ENCODE data around the gene FLT3.
"Not testable (repeated sequence)": the region's sequence is repeated elsewhere in the genome, so short reads cannot be mapped to it uniquely, and the experiment has no call there.

FLT3 gene

GRCh38 chr13:28129911-28130693 lies 29.7 kb upstream of the FLT3 start:
- Histone ChIP-seq H3K9me3 (ENCODE audit: control insufficient read depth in 1 of 2, low read length in 2 of 2) (no peaks in the 10 kb centered on the region), H3K27ac (ENCODE audit: low read length) (no peak overlapping the region), H3K4me1 (ENCODE audit: control insufficient read depth in 1 of 2, insufficient read depth in 2 of 2, low read length in 2 of 2) (no peaks in the 10 kb centered on the region), H3K4me3 (ENCODE audit: low read depth in 1 of 2, low read length in 2 of 2) (no peak overlapping the region), H3K27me3 (ENCODE audit: low read depth, low read length) (no peaks in the 10 kb centered on the region), H3K36me3 (ENCODE audit: control insufficient read depth in 1 of 2, insufficient read depth in 2 of 2, low read length in 2 of 2) (no peaks in the 10 kb centered on the region)

DNA sequence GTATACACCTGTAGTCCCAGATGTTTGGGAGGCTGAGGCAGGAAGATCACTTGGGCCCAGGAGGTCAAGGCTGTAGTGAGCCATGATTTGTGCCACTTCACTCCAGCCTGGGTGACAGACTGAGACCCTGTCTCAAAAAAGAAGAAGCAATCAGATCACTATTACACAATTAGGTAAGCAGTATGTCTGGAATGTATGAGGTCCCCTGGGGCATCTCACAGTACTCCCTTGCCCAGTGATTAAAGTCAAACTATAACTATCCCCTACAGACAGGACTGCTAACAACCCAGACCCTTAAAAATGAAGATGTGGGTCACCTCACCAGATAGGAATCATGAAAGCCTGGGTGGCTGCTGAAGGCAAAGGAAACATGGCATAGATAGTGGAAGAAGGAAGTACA lies 28.6 kb upstream of the FLT3 start:
- Histone ChIP-seq H3K27ac (ENCODE audit: low read length) (no peak overlapping the region), H3K4me1 (ENCODE audit: control insufficient read depth in 1 of 2, insufficient read depth in 2 of 2, low read length in 2 of 2) (no peaks in the 10 kb centered on the region), H3K36me3 (ENCODE audit: control insufficient read depth in 1 of 2, insufficient read depth in 2 of 2, low read length in 2 of 2) (no peaks in the 10 kb centered on the region), H3K9me3 (ENCODE audit: control insufficient read depth in 1 of 2, low read length in 2 of 2) (no peaks in the 10 kb centered on the region), H3K4me3 (ENCODE audit: low read depth in 1 of 2, low read length in 2 of 2) (no peak overlapping the region), H3K27me3 (ENCODE audit: low read depth, low read length) (no peaks in the 10 kb centered on the region)

- Histone ChIP-seq H3K27ac (ENCODE audit: low read length) (no peak overlapping the region), H3K36me3 (ENCODE audit: control insufficient read depth in 1 of 2, insufficient read depth in 2 of 2, low read length in 2 of 2) (no peaks in the 10 kb centered on the region), H3K9me3 (ENCODE audit: control insufficient read depth in 1 of 2, low read length in 2 of 2) (no peaks in the 10 kb centered on the region), H3K4me1 (ENCODE audit: control insufficient read depth in 1 of 2, insufficient read depth in 2 of 2, low read length in 2 of 2) (no peaks in the 10 kb centered on the region), H3K27me3 (ENCODE audit: low read depth, low read length) (no peaks in the 10 kb centered on the region), H3K4me3 (ENCODE audit: low read depth in 1 of 2, low read length in 2 of 2) (no peak overlapping the region)
Measured at GRCh38 chr13:28128030-28128429, 27.7 kb upstream of the FLT3 start.

DNA sequence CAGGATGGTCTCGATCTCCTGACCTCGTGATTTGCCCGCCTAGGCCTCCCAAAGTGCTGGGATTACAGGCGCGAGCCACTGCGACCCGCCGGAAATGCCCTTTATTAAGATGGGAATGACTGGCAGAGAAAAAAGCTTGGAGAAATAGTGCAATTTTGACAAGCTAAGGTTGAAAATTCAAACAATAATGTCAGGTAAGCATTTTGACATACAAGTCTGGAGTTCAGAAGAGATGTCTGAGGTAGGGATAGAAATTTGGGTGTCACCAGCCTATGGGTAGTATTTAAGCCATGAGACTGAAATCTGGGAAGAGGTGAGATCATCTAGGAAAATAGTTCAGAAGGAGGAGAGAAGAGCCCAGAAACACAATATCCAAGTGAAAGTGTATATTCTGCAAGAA lies 20.8 kb upstream of the FLT3 start:
- H3K27ac ChIP-seq (ENCODE audit: low read length), result no peak overlapping the region
- H3K27me3 ChIP-seq (ENCODE audit: low read depth, low read length), result no peaks in the 10 kb centered on the region
- H3K36me3 ChIP-seq (ENCODE audit: control insufficient read depth in 1 of 2, insufficient read depth in 2 of 2, low read length in 2 of 2), result no peaks in the 10 kb centered on the region
- no peaks in the 10 kb centered on the region for H3K4me1 ChIP-seq (ENCODE audit: control insufficient read depth in 1 of 2, insufficient read depth in 2 of 2, low read length in 2 of 2)
- H3K4me3 ChIP-seq (ENCODE audit: low read depth in 1 of 2, low read length in 2 of 2), result no peak overlapping the region
- no peaks in the 10 kb centered on the region for H3K9me3 ChIP-seq (ENCODE audit: control insufficient read depth in 1 of 2, low read length in 2 of 2)

GRCh38 chr13:28120317-28120716 lies 19.9 kb upstream of the FLT3 start:
- no peaks in the 10 kb centered on the region for H3K9me3 ChIP-seq (ENCODE audit: control insufficient read depth in 1 of 2, low read length in 2 of 2)
- H3K4me1 ChIP-seq (ENCODE audit: control insufficient read depth in 1 of 2, insufficient read depth in 2 of 2, low read length in 2 of 2), result no peaks in the 10 kb centered on the region
- no peaks in the 10 kb centered on the region for H3K27me3 ChIP-seq (ENCODE audit: low read depth, low read length)
- H3K36me3 ChIP-seq (ENCODE audit: control insufficient read depth in 1 of 2, insufficient read depth in 2 of 2, low read length in 2 of 2), result no peaks in the 10 kb centered on the region
- no peak overlapping the region for H3K4me3 ChIP-seq (ENCODE audit: low read depth in 1 of 2, low read length in 2 of 2)
- H3K27ac ChIP-seq (ENCODE audit: low read length), result no peak overlapping the region

GRCh38 chr13:28117689-28118377 lies 17.5 kb upstream of the FLT3 start:
- Histone ChIP-seq H3K27me3 (ENCODE audit: low read depth, low read length) (no peaks in the 10 kb centered on the region), H3K9me3 (ENCODE audit: control insufficient read depth in 1 of 2, low read length in 2 of 2) (no peaks in the 10 kb centered on the region), H3K36me3 (ENCODE audit: control insufficient read depth in 1 of 2, insufficient read depth in 2 of 2, low read length in 2 of 2) (no peaks in the 10 kb centered on the region), H3K4me1 (ENCODE audit: control insufficient read depth in 1 of 2, insufficient read depth in 2 of 2, low read length in 2 of 2) (no peaks in the 10 kb centered on the region), H3K4me3 (ENCODE audit: low read depth in 1 of 2, low read length in 2 of 2) (no peak overlapping the region), H3K27ac (ENCODE audit: low read length) (no peak overlapping the region)

GRCh38 chr13:28116736-28117135 lies 16.4 kb upstream of the FLT3 start:
- Histone ChIP-seq H3K36me3 (ENCODE audit: control insufficient read depth in 1 of 2, insufficient read depth in 2 of 2, low read length in 2 of 2) (no peaks in the 10 kb centered on the region), H3K27ac (ENCODE audit: low read length) (no peak overlapping the region), H3K4me1 (ENCODE audit: control insufficient read depth in 1 of 2, insufficient read depth in 2 of 2, low read length in 2 of 2) (no peaks in the 10 kb centered on the region), H3K4me3 (ENCODE audit: low read depth in 1 of 2, low read length in 2 of 2) (no peak overlapping the region), H3K9me3 (ENCODE audit: control insufficient read depth in 1 of 2, low read length in 2 of 2) (no peaks in the 10 kb centered on the region), H3K27me3 (ENCODE audit: low read depth, low read length) (no peaks in the 10 kb centered on the region)

DNA sequence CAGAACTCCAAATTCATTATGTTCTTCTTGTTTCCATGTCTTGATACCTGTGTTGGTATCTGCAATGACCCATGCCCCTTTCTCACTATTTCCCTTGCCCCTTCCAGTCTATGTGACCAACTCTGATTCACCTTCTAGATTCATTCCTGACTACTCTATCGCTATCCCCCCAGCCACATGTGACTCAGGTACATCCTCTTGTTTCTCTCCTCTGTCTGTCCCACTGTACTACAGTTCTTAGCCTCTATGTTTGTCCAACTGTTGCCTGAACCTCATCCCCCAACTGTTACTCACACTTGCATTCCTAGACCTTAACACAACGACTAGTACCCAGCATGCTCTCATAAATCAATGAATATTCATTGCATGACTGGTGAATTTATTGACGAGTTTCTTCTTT lies 10.0 kb upstream of the FLT3 start:
- H3K36me3 ChIP-seq (ENCODE audit: control insufficient read depth in 1 of 2, insufficient read depth in 2 of 2, low read length in 2 of 2), result no peaks in the 10 kb centered on the region
- H3K9me3 ChIP-seq (ENCODE audit: control insufficient read depth in 1 of 2, low read length in 2 of 2), result no peaks in the 10 kb centered on the region
- no peak overlapping the region for H3K27ac ChIP-seq (ENCODE audit: low read length)
- H3K4me1 ChIP-seq (ENCODE audit: control insufficient read depth in 1 of 2, insufficient read depth in 2 of 2, low read length in 2 of 2), result no peaks in the 10 kb centered on the region
- no peak overlapping the region for H3K4me3 ChIP-seq (ENCODE audit: low read depth in 1 of 2, low read length in 2 of 2)
- no peaks in the 10 kb centered on the region for H3K27me3 ChIP-seq (ENCODE audit: low read depth, low read length)

GRCh38 chr13:28106976-28107375 lies 6.6 kb upstream of the FLT3 start:
- Histone ChIP-seq H3K27ac (ENCODE audit: low read length) (no peak overlapping the region), H3K4me1 (ENCODE audit: control insufficient read depth in 1 of 2, insufficient read depth in 2 of 2, low read length in 2 of 2) (no peaks in the 10 kb centered on the region), H3K27me3 (ENCODE audit: low read depth, low read length) (no peaks in the 10 kb centered on the region), H3K36me3 (ENCODE audit: control insufficient read depth in 1 of 2, insufficient read depth in 2 of 2, low read length in 2 of 2) (no peaks in the 10 kb centered on the region), H3K9me3 (ENCODE audit: control insufficient read depth in 1 of 2, low read length in 2 of 2) (no peaks in the 10 kb centered on the region), H3K4me3 (ENCODE audit: low read depth in 1 of 2, low read length in 2 of 2) (no peak overlapping the region)

GRCh38 chr13:28101886-28102285 lies 1.5 kb upstream of the FLT3 start:
- Histone ChIP-seq H3K4me1 (ENCODE audit: control insufficient read depth in 1 of 2, insufficient read depth in 2 of 2, low read length in 2 of 2) (peaks cover 0 to 17% of the 10 kb centered on the region in 2 donors), H3K27me3 (ENCODE audit: low read depth, low read length) (peaks cover 18% of the 10 kb centered on the region)
- not testable (repeated sequence) for H3K4me3 ChIP-seq (ENCODE audit: low read depth in 1 of 2, low read length in 2 of 2); H3K9me3 ChIP-seq (ENCODE audit: control insufficient read depth in 1 of 2, low read length in 2 of 2); H3K27ac ChIP-seq (ENCODE audit: low read length); H3K36me3 ChIP-seq (ENCODE audit: control insufficient read depth in 1 of 2, insufficient read depth in 2 of 2, low read length in 2 of 2)

- Histone ChIP-seq H3K4me3 (ENCODE audit: low read depth in 1 of 2, low read length in 2 of 2) (peak overlapping the region; percentile 16 to 72), H3K9me3 (ENCODE audit: control insufficient read depth in 1 of 2, low read length in 2 of 2) (peaks cover 0 to 5% of the 10 kb centered on the region in 2 donors), H3K27me3 (ENCODE audit: low read depth, low read length) (peaks cover 18% of the 10 kb centered on the region), H3K27ac (ENCODE audit: low read length) (no peak overlapping the region), H3K36me3 (ENCODE audit: control insufficient read depth in 1 of 2, insufficient read depth in 2 of 2, low read length in 2 of 2) (no peaks in the 10 kb centered on the region), H3K4me1 (ENCODE audit: control insufficient read depth in 1 of 2, insufficient read depth in 2 of 2, low read length in 2 of 2) (peaks cover 0 to 17% of the 10 kb centered on the region in 2 donors)
Measured at GRCh38 chr13:28099396-28100149, 803 bp downstream of the FLT3 start.

Measured in muscle layer of duodenum (tissue), 2 donors.